Endothelial cell of umbilical vein (primary cell): ENCODE measurements around the gene GPLD1. TPM values are rescaled to one million over a fixed set of nuclear protein-coding genes. Genes with fewer than 3 reads are reported as not detected.

Experiments used
- BruUV-seq: library from RNA; stranded (reverse); fragments of 400-500 nt; replicated peaks from 2 replicates; lab custom pipeline; 2021; lab: Mats Ljungman, UMichigan
- CTCF ChIA-PET: fragments of 300-600, 350-600 bp; sonication (Branson Sonifier 250); formaldehyde crosslinking; loops from one replicate; lab custom pipeline; 2021; ENCODE audit warnings: antibody characterized with exemption, inconsistent platforms; lab: Charles Lee
- POLR2A ChIA-PET: fragments of 300-600, 350-600 bp; sonication (Branson Sonifier 250); formaldehyde crosslinking; loops from one replicate; lab custom pipeline; 2021; ENCODE audit warnings: antibody characterized with exemption, inconsistent platforms; lab: Charles Lee
- DNase-seq: peaks from one replicate; pipeline ENCODE4 v3.0.0-alpha.2; 2011; ENCODE audit warnings: low read depth, low spot score
- FAIRE-seq: peaks from 2 replicates; lab custom pipeline; 2011; peaks lifted over from hg19 to GRCh38; lab: Jason Lieb, UNC
- H2AFZ ChIP-seq: 2 replicates; pipeline ENCODE4 v1.6.0; 2012; ENCODE audit warnings: low read depth, low read length, control low read depth, inconsistent platforms
- H3K27ac ChIP-seq: 2 replicates; pipeline ENCODE4 v1.5.1; 2011; ENCODE audit warnings: low read depth, mild to moderate bottlenecking, control low read depth, low read length, moderate library complexity; ENCODE audit not compliant: insufficient read depth
- H3K27me3 ChIP-seq, 2 experiments: 2 replicates each; pipeline versions ENCODE4 v1.6.0 to v1.6.1; 2011; ENCODE audit warnings: low read length in 2 of 2, mixed read lengths in 1 of 2; ENCODE audit not compliant: control insufficient read depth in 2 of 2, insufficient read depth in 2 of 2
- H3K36me3 ChIP-seq, 2 experiments: 2 replicates in 1 of 2; 3 replicates in 1 of 2; pipeline ENCODE4 v1.5.1; 2011; ENCODE audit warnings: low read length in 2 of 2, mild to moderate bottlenecking in 1 of 2, moderate library complexity in 1 of 2; ENCODE audit not compliant: control insufficient read depth in 2 of 2, insufficient read depth in 2 of 2; ENCODE audit errors: extremely low read depth in 1 of 2
- H3K4me1 ChIP-seq: 3 replicates; pipeline ENCODE4 v1.5.1; 2011; ENCODE audit warnings: mild to moderate bottlenecking, low read length; ENCODE audit not compliant: control insufficient read depth, insufficient read depth; ENCODE audit errors: extremely low read depth
- H3K4me2 ChIP-seq: 2 replicates; pipeline ENCODE4 v1.6.1; 2011; ENCODE audit warnings: low read length, control low read depth, mixed read lengths; ENCODE audit not compliant: insufficient read depth
- H3K4me3 ChIP-seq, 3 experiments: fragments of 200-600 bp in 1 of 3; sonication (generic), shearing (Covaris generic) in 1 of 3; replicated peaks in 1 of 3; 2 replicates each; pipeline ENCODE4 v1.5.1; 2011 to 2016; ENCODE audit warnings: control low read depth in 3 of 3, low read length in 3 of 3, mild to moderate bottlenecking in 2 of 3, inconsistent platforms in 1 of 3, low read depth in 1 of 3, moderate library complexity in 1 of 3; ENCODE audit not compliant: insufficient read depth in 1 of 3
- H3K79me2 ChIP-seq: 2 replicates; pipeline ENCODE4 v1.6.0; 2012; ENCODE audit warnings: low read length, inconsistent platforms; ENCODE audit not compliant: control insufficient read depth, insufficient read depth
- H3K9ac ChIP-seq: replicated peaks from 2 replicates; pipeline ENCODE3; 2011; ENCODE audit warnings: low read length, control low read depth; ENCODE audit not compliant: insufficient read depth; ENCODE audit errors: extremely low read depth
- H3K9me1 ChIP-seq: replicated peaks from 3 replicates; pipeline ENCODE4 v1.6.0; 2011; ENCODE audit warnings: mild to moderate bottlenecking, low read length; ENCODE audit not compliant: control insufficient read depth, insufficient read depth; ENCODE audit errors: extremely low read depth
- H3K9me3 ChIP-seq: replicated peaks from 2 replicates; pipeline ENCODE4 v1.5.1; 2012; ENCODE audit warnings: low read length, inconsistent platforms; ENCODE audit not compliant: control insufficient read depth, insufficient read depth
- H4K20me1 ChIP-seq: replicated peaks from 2 replicates; pipeline ENCODE3; 2011; ENCODE audit warnings: mild to moderate bottlenecking, low read length; ENCODE audit not compliant: control insufficient read depth, insufficient read depth; ENCODE audit errors: extremely low read depth
- EZH2 ChIP-seq: IDR thresholded peaks from 2 replicates; pipeline ENCODE4 v1.6.1; 2012; ENCODE audit warnings: borderline replicate concordance, low read depth, mild to moderate bottlenecking, moderate library complexity, low read length, inconsistent platforms; ENCODE audit not compliant: severe bottlenecking
- FOS ChIP-seq: IDR thresholded peaks from 2 replicates; pipeline ENCODE4 v1.6.1; 2011; ENCODE audit warnings: mild to moderate bottlenecking, low read length, moderate library complexity, borderline replicate concordance; ENCODE audit not compliant: insufficient read depth
- GATA2 ChIP-seq: IDR thresholded peaks from 2 replicates; pipeline ENCODE4 v1.7.0; 2011; ENCODE audit warnings: low read depth, mild to moderate bottlenecking, moderate library complexity, mixed read lengths, low read length; ENCODE audit not compliant: insufficient read length, insufficient read depth
- JUN ChIP-seq: IDR thresholded peaks from 2 replicates; pipeline ENCODE4 v1.6.1; 2011; ENCODE audit warnings: borderline replicate concordance, low read depth; ENCODE audit not compliant: insufficient read length, insufficient read depth
- MYC ChIP-seq: IDR thresholded peaks from one replicate; pipeline ENCODE4 v1.6.1; 2011; ENCODE audit warnings: mild to moderate bottlenecking, low read depth, low read length
- POLR2A ChIP-seq: IDR thresholded peaks from 2 replicates; pipeline ENCODE4 v1.6.1; 2012; ENCODE audit warnings: low read depth, mild to moderate bottlenecking, control low read depth, low read length
- POLR2AphosphoS5 ChIP-seq: IDR thresholded peaks from 2 replicates; pipeline ENCODE4 v1.6.1; 2012; ENCODE audit warnings: low read depth, mild to moderate bottlenecking, control low read depth, low read length, moderate library complexity; ENCODE audit not compliant: insufficient read depth
- dilution Hi-C: fragments of 300-500 bp; cut with MboI; formaldehyde crosslinking; loops from one replicate; pipeline ENCODE4 v1.15.0; 2019; ENCODE audit warnings: low sequenced_read_pairs; ENCODE audit not compliant: extremely low pct_ligation_motif_present
- intact Hi-C: fragments of 100-400 bp; cut with micrococcal nuclease; formaldehyde crosslinking; loops from one replicate; pipeline ENCODE4 v1.10.0; 2022
- polyA plus RNA-seq, 4 experiments: library from polyadenylated mRNA; depleted of rRNA in 3 of 4; stranded (reverse) in 3 of 4; unstranded in 1 of 4; fragments of >200 nt; gene quantifications; 2 replicates each; pipeline versions ENCODE4 v1.2.1 to v1.2.3, GENCODE V29; 2011 to 2012; ENCODE audit warnings: missing spikeins in 1 of 4
- total RNA-seq: library from RNA; stranded (reverse); gene quantifications from 2 replicates; pipeline ENCODE4 v1.2.3, GENCODE V29; 2021
- TF ChIP-seq, protein P1 (sequence below): IDR thresholded peaks from 2 replicates; pipeline ENCODE4 v1.6.1; 2011; ENCODE audit not compliant: insufficient read depth, insufficient read length
- TF ChIP-seq, protein P2 (sequence below), 2 donors: IDR thresholded peaks; 1 replicate in 1 of 2; 2 replicates in 1 of 2; pipeline ENCODE4 v1.5.1; 2011; ENCODE audit warnings: low read length in 2 of 2, mild to moderate bottlenecking in 2 of 2, moderate library complexity in 2 of 2, control low read depth in 1 of 2, inconsistent platforms in 1 of 2, low read depth in 1 of 2; ENCODE audit not compliant: insufficient read depth in 1 of 2; ENCODE audit errors: extremely low read depth in 1 of 2

GPLD1 gene
- total and polyA plus RNA-seq, 2 donors (not counting 3 experiments of a cell fraction or from before 2014, with no cell fraction given), result 0.03 to 0.53 TPM

DNA sequence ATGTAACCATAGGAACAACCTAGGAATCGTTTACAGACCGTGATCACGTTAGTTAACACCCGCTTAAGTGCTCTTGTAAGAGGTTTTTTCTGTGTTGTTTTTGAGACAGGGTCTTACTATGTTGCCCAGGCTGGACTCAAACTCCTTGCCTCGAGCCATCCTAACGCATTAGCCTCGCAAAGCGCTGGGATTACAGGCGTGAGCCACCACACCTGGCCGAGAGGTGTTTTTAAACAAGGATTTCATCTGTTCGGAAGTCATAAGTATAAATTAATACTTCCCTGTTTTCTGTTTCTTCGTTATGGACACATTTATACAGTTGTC is 85.9 kb downstream of the GPLD1 start:
- intact Hi-C loops, result loop anchor here (2.0 kb wide), 1 partner anchor 43 kb away; no protein-coding TSS in a partner anchor
- Histone ChIP-seq H3K9me3 (no peaks in the 10 kb centered on the region), H2AFZ (peak overlapping the region; percentile 33), H3K4me3 (peak overlapping the region; percentile 9 to 79 (median 59)), H3K27ac (no peak overlapping the region), H4K20me1 (no peaks in the 10 kb centered on the region), H3K9ac (peak overlapping the region; percentile 37), H3K36me3 (peaks cover 3% of the 10 kb centered on the region in 2 experiments), H3K4me1 (peaks cover 7% of the 10 kb centered on the region), H3K79me2 (peaks cover 5% of the 10 kb centered on the region), H3K4me2 (peak overlapping the region; percentile 57), H3K9me1 (no peaks in the 10 kb centered on the region), H3K27me3 (peaks cover 8 to 14% of the 10 kb centered on the region in 2 experiments)
- DNase-seq, result no peak
- dilution Hi-C loops, result no loop called here
- BruUV-seq, result no TSS peak
- TF ChIP-seq, protein P1, sequence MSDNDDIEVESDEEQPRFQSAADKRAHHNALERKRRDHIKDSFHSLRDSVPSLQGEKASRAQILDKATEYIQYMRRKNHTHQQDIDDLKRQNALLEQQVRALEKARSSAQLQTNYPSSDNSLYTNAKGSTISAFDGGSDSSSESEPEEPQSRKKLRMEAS, result no peak
- TF ChIP-seq FOS (no peak), POLR2A (no peak), POLR2AphosphoS5 (no peak), EZH2 (no peak), MYC (no peak), JUN (no peak), GATA2 (no peak)
- TF ChIP-seq, protein P2, sequence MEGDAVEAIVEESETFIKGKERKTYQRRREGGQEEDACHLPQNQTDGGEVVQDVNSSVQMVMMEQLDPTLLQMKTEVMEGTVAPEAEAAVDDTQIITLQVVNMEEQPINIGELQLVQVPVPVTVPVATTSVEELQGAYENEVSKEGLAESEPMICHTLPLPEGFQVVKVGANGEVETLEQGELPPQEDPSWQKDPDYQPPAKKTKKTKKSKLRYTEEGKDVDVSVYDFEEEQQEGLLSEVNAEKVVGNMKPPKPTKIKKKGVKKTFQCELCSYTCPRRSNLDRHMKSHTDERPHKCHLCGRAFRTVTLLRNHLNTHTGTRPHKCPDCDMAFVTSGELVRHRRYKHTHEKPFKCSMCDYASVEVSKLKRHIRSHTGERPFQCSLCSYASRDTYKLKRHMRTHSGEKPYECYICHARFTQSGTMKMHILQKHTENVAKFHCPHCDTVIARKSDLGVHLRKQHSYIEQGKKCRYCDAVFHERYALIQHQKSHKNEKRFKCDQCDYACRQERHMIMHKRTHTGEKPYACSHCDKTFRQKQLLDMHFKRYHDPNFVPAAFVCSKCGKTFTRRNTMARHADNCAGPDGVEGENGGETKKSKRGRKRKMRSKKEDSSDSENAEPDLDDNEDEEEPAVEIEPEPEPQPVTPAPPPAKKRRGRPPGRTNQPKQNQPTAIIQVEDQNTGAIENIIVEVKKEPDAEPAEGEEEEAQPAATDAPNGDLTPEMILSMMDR (IDR thresholded peaks at IDR 0.05; ENCODE audit: extremely low read depth in 1 of 2, insufficient read depth in 1 of 2, low read depth in 1 of 2, low read length in 2 of 2), result no peak
- CTCF ChIA-PET, result interaction anchor here (1.6 to 2.8 kb wide), 2 partner anchors 15 to 44 kb away, joined by 6 to 19 read pairs; no protein-coding TSS in a partner anchor
- FAIRE-seq, result no peak
- POLR2A ChIA-PET, result no interaction called here
